ENCODE results near the gene FRMD5.
A peak's percentile ranks its signal among the peaks of the same experiment; 100 is the strongest.

FRMD5 gene

GRCh38 chr15:44222478-44222877 lies 27.4 kb upstream of the FRMD5 start:
- POLR2A ChIA-PET, result no interaction called here

GRCh38 chr15:44219073-44219472 lies 24.0 kb upstream of the FRMD5 start:
- Histone ChIP-seq H3K4me3 (ENCODE audit: control insufficient read depth in 1 of 7, extremely low read depth in 1 of 7, insufficient read depth in 4 of 7, low read depth in 2 of 7, low read length in 6 of 7) (no peak overlapping the region), H3K4me1 (ENCODE audit: control extremely low read depth in 1 of 4, control insufficient read depth in 4 of 4, insufficient read depth in 4 of 4, low read length in 3 of 4) (peaks cover 0 to 6% (median 0%) of the 10 kb centered on the region in 4 experiments), H3K27me3 (replicated peaks in 2 of 5; ENCODE audit: control insufficient read depth in 4 of 5, insufficient read depth in 5 of 5, low read length in 4 of 5) (peaks cover 0 to 8% (median 2%) of the 10 kb centered on the region in 5 experiments), H3K36me3 (ENCODE audit: control insufficient read depth in 4 of 4, insufficient read depth in 4 of 4, low read length in 3 of 4) (no peaks in the 10 kb centered on the region), H3K27ac (ENCODE audit: insufficient read depth in 1 of 2, low read depth in 1 of 2, low read length in 2 of 2, poor library complexity in 1 of 2, severe bottlenecking in 2 of 2) (no peak overlapping the region), H3K9me3 (ENCODE audit: control extremely low read depth in 1 of 5, control insufficient read depth in 4 of 5, insufficient read depth in 2 of 5, low read depth in 1 of 5, low read length in 4 of 5) (no peaks in the 10 kb centered on the region)
- DNase-seq, result no peak
- POLR2A ChIA-PET, result no interaction called here
- CTCF ChIA-PET, result interaction anchor here (0.8 to 2.1 kb wide), 7 partner anchors 8 to 336 kb away, joined by 3 to 11 read pairs (median 3); no protein-coding TSS in a partner anchor
- 52% methylated on average over 2 of the region's 3 CpGs for WGBS (ENCODE audit: insufficient coverage)

More at GRCh38 chr15:44222478-44222877, 27.4 kb upstream of the FRMD5 start:
- Histone ChIP-seq H3K36me3 (ENCODE audit: control insufficient read depth in 4 of 4, insufficient read depth in 4 of 4, low read length in 3 of 4) (no peaks in the 10 kb centered on the region), H3K4me3 (ENCODE audit: control insufficient read depth in 1 of 7, extremely low read depth in 1 of 7, insufficient read depth in 4 of 7, low read depth in 2 of 7, low read length in 6 of 7) (no peak overlapping the region), H3K4me1 (ENCODE audit: control extremely low read depth in 1 of 4, control insufficient read depth in 4 of 4, insufficient read depth in 4 of 4, low read length in 3 of 4) (peaks cover 0 to 6% (median 0%) of the 10 kb centered on the region in 4 experiments), H3K27me3 (replicated peaks in 2 of 5; ENCODE audit: control insufficient read depth in 4 of 5, insufficient read depth in 5 of 5, low read length in 4 of 5) (peaks cover 0 to 9% (median 0%) of the 10 kb centered on the region in 5 experiments), H3K27ac (ENCODE audit: insufficient read depth in 1 of 2, low read depth in 1 of 2, low read length in 2 of 2, poor library complexity in 1 of 2, severe bottlenecking in 2 of 2) (no peak overlapping the region), H3K9me3 (ENCODE audit: control extremely low read depth in 1 of 5, control insufficient read depth in 4 of 5, insufficient read depth in 2 of 5, low read depth in 1 of 5, low read length in 4 of 5) (no peaks in the 10 kb centered on the region)
- CTCF ChIA-PET, result no interaction called here
- 0% methylated on average over 1 of the region's 1 CpG for WGBS (ENCODE audit: insufficient coverage)
- peak in 2 of 3 donors; percentile 11 to 16 for DNase-seq

GRCh38 chr15:44216958-44217357 lies 21.9 kb upstream of the FRMD5 start:
- Histone ChIP-seq H3K4me3 (ENCODE audit: control insufficient read depth in 1 of 7, extremely low read depth in 1 of 7, insufficient read depth in 4 of 7, low read depth in 2 of 7, low read length in 6 of 7) (no peak overlapping the region), H3K36me3 (ENCODE audit: control insufficient read depth in 4 of 4, insufficient read depth in 4 of 4, low read length in 3 of 4) (no peaks in the 10 kb centered on the region), H3K9me3 (ENCODE audit: control extremely low read depth in 1 of 5, control insufficient read depth in 4 of 5, insufficient read depth in 2 of 5, low read depth in 1 of 5, low read length in 4 of 5) (no peaks in the 10 kb centered on the region), H3K27me3 (replicated peaks in 2 of 5; ENCODE audit: control insufficient read depth in 4 of 5, insufficient read depth in 5 of 5, low read length in 4 of 5) (peaks cover 0 to 8% (median 3%) of the 10 kb centered on the region in 5 experiments), H3K4me1 (ENCODE audit: control extremely low read depth in 1 of 4, control insufficient read depth in 4 of 4, insufficient read depth in 4 of 4, low read length in 3 of 4) (no peaks in the 10 kb centered on the region), H3K27ac (ENCODE audit: insufficient read depth in 1 of 2, low read depth in 1 of 2, low read length in 2 of 2, poor library complexity in 1 of 2, severe bottlenecking in 2 of 2) (no peak overlapping the region)
- DNase-seq, result no peak
- 86% methylated on average over 1 of the region's 1 CpG for WGBS (ENCODE audit: insufficient coverage)
- POLR2A ChIA-PET, result no interaction called here
- CTCF ChIA-PET, result no interaction called here

- Histone ChIP-seq H3K4me1 (ENCODE audit: control extremely low read depth in 1 of 4, control insufficient read depth in 4 of 4, insufficient read depth in 4 of 4, low read length in 3 of 4) (no peaks in the 10 kb centered on the region), H3K9me3 (ENCODE audit: control extremely low read depth in 1 of 5, control insufficient read depth in 4 of 5, insufficient read depth in 2 of 5, low read depth in 1 of 5, low read length in 4 of 5) (no peaks in the 10 kb centered on the region), H3K27me3 (replicated peaks in 2 of 5; ENCODE audit: control insufficient read depth in 4 of 5, insufficient read depth in 5 of 5, low read length in 4 of 5) (peaks cover 0 to 8% (median 3%) of the 10 kb centered on the region in 5 experiments), H3K4me3 (ENCODE audit: control insufficient read depth in 1 of 7, extremely low read depth in 1 of 7, insufficient read depth in 4 of 7, low read depth in 2 of 7, low read length in 6 of 7) (no peak overlapping the region), H3K36me3 (ENCODE audit: control insufficient read depth in 4 of 4, insufficient read depth in 4 of 4, low read length in 3 of 4) (no peaks in the 10 kb centered on the region), H3K27ac (ENCODE audit: insufficient read depth in 1 of 2, low read depth in 1 of 2, low read length in 2 of 2, poor library complexity in 1 of 2, severe bottlenecking in 2 of 2) (no peak overlapping the region)
- DNase-seq, result no peak
- POLR2A ChIA-PET, result no interaction called here
- 69% methylated on average over 2 of the region's 3 CpGs for WGBS (ENCODE audit: insufficient coverage)
- CTCF ChIA-PET, result no interaction called here
These were observed 20.5 kb upstream of the FRMD5 start for GRCh38 chr15:44215594-44215993.

- ChIA-PET POLR2A (no interaction called here), CTCF (no interaction called here)
- H3K9me3 ChIP-seq (ENCODE audit: control extremely low read depth in 1 of 5, control insufficient read depth in 4 of 5, insufficient read depth in 2 of 5, low read depth in 1 of 5, low read length in 4 of 5), result no peaks in the 10 kb centered on the region
- 89% methylated on average over 2 of the region's 2 CpGs for WGBS (ENCODE audit: insufficient coverage)
- peaks cover 0 to 5% (median 1%) of the 10 kb centered on the region in 5 experiments for H3K27me3 ChIP-seq (replicated peaks in 2 of 5; ENCODE audit: control insufficient read depth in 4 of 5, insufficient read depth in 5 of 5, low read length in 4 of 5)
- no peaks in the 10 kb centered on the region for H3K4me1 ChIP-seq (ENCODE audit: control extremely low read depth in 1 of 4, control insufficient read depth in 4 of 4, insufficient read depth in 4 of 4, low read length in 3 of 4)
- DNase-seq, result no peak
- no peaks in the 10 kb centered on the region for H3K36me3 ChIP-seq (ENCODE audit: control insufficient read depth in 4 of 4, insufficient read depth in 4 of 4, low read length in 3 of 4)
- H3K4me3 ChIP-seq (ENCODE audit: control insufficient read depth in 1 of 7, extremely low read depth in 1 of 7, insufficient read depth in 4 of 7, low read depth in 2 of 7, low read length in 6 of 7), result no peak overlapping the region
- H3K27ac ChIP-seq (ENCODE audit: insufficient read depth in 1 of 2, low read depth in 1 of 2, low read length in 2 of 2, poor library complexity in 1 of 2, severe bottlenecking in 2 of 2), result no peak overlapping the region
These were observed 13.9 kb upstream of the FRMD5 start for GRCh38 chr15:44208956-44209355.

GRCh38 chr15:44207643-44208042 lies 12.6 kb upstream of the FRMD5 start:
- no CpG with 5 or more reads among the region's 2 CpGs for WGBS (ENCODE audit: insufficient coverage)
- no peak for DNase-seq
- CTCF ChIA-PET, result interaction anchor here (0.8 to 0.9 kb wide), 2 partner anchors 23 to 52 kb away, joined by 3 read pairs; no protein-coding TSS in a partner anchor

GRCh38 chr15:44199393-44199792 lies 4.3 kb upstream of the FRMD5 start:
- CTCF ChIA-PET, result no interaction called here

More at GRCh38 chr15:44207643-44208042, 12.6 kb upstream of the FRMD5 start:
- no peaks in the 10 kb centered on the region for H3K9me3 ChIP-seq (ENCODE audit: control extremely low read depth in 1 of 5, control insufficient read depth in 4 of 5, insufficient read depth in 2 of 5, low read depth in 1 of 5, low read length in 4 of 5)
- H3K27me3 ChIP-seq (replicated peaks in 2 of 5; ENCODE audit: control insufficient read depth in 4 of 5, insufficient read depth in 5 of 5, low read length in 4 of 5), result peaks cover 0 to 11% (median 5%) of the 10 kb centered on the region in 5 experiments
- no peak overlapping the region for H3K4me3 ChIP-seq (ENCODE audit: control insufficient read depth in 1 of 7, extremely low read depth in 1 of 7, insufficient read depth in 4 of 7, low read depth in 2 of 7, low read length in 6 of 7)
- POLR2A ChIA-PET, result interaction anchor here (0.6 to 0.7 kb wide), 2 partner anchors 21 to 104 kb away, joined by 3 to 5 read pairs; no protein-coding TSS in a partner anchor
- no peaks in the 10 kb centered on the region for H3K36me3 ChIP-seq (ENCODE audit: control insufficient read depth in 4 of 4, insufficient read depth in 4 of 4, low read length in 3 of 4)
- H3K27ac ChIP-seq (ENCODE audit: insufficient read depth in 1 of 2, low read depth in 1 of 2, low read length in 2 of 2, poor library complexity in 1 of 2, severe bottlenecking in 2 of 2), result no peak overlapping the region
- no peaks in the 10 kb centered on the region for H3K4me1 ChIP-seq (ENCODE audit: control extremely low read depth in 1 of 4, control insufficient read depth in 4 of 4, insufficient read depth in 4 of 4, low read length in 3 of 4)

More at GRCh38 chr15:44199393-44199792, 4.3 kb upstream of the FRMD5 start:
- Histone ChIP-seq H3K36me3 (ENCODE audit: control insufficient read depth in 4 of 4, insufficient read depth in 4 of 4, low read length in 3 of 4) (no peaks in the 10 kb centered on the region), H3K27me3 (replicated peaks in 2 of 5; ENCODE audit: control insufficient read depth in 4 of 5, insufficient read depth in 5 of 5, low read length in 4 of 5) (peaks cover 7 to 60% (median 19%) of the 10 kb centered on the region in 5 experiments), H3K4me3 (ENCODE audit: control insufficient read depth in 1 of 7, extremely low read depth in 1 of 7, insufficient read depth in 4 of 7, low read depth in 2 of 7, low read length in 6 of 7) (no peak overlapping the region), H3K9me3 (ENCODE audit: control extremely low read depth in 1 of 5, control insufficient read depth in 4 of 5, insufficient read depth in 2 of 5, low read depth in 1 of 5, low read length in 4 of 5) (no peaks in the 10 kb centered on the region), H3K27ac (ENCODE audit: insufficient read depth in 1 of 2, low read depth in 1 of 2, low read length in 2 of 2, poor library complexity in 1 of 2, severe bottlenecking in 2 of 2) (no peak overlapping the region), H3K4me1 (ENCODE audit: control extremely low read depth in 1 of 4, control insufficient read depth in 4 of 4, insufficient read depth in 4 of 4, low read length in 3 of 4) (peaks cover 0 to 12% (median 3%) of the 10 kb centered on the region in 4 experiments)
- WGBS (ENCODE audit: insufficient coverage), result 92% methylated on average over 3 of the region's 3 CpGs
- no peak for DNase-seq
- POLR2A ChIA-PET, result no interaction called here
